Lung microvascular endothelial cell (primary cell): Measurements from ENCODE around the gene TRERF1. TPM values are rescaled to one million over a fixed set of nuclear protein-coding genes. Genes with fewer than 3 reads are reported as not detected.
A peak's percentile ranks its signal among the peaks of the same experiment; 100 is the strongest.

ENCODE experiments used
- DNase-seq, 2 donors: peaks; one replicate each; pipeline versions ENCODE4 v3.0.0 to v3.0.0-alpha.2; 2010; ENCODE audit warnings: low read depth in 2 of 2
- total RNA-seq: library from RNA; depleted of rRNA; stranded (reverse); fragments of >200 nt; gene quantifications from 2 replicates; pipeline ENCODE4 v1.2.1, GENCODE V29; 2014

TRERF1 gene
- total RNA-seq, 1 donor from 2014 or later = not detected

- peak in 1 of 2 donors; percentile 37 for DNase-seq
Measured at GRCh38 chr6:42276034-42276890, 175.5 kb downstream of the TRERF1 start.

- DNase-seq = no peak
Measured at GRCh38 chr6:42275376-42276033, 176.2 kb downstream of the TRERF1 start.

- DNase-seq = no peak
Measured at GRCh38 chr6:42274898-42275297, 176.8 kb downstream of the TRERF1 start.

- no peak for DNase-seq
Measured at GRCh38 chr6:42271834-42272805, 179.6 kb downstream of the TRERF1 start.

GRCh38 chr6:42269974-42270510 is 181.7 kb downstream of the TRERF1 start:
- no peak for DNase-seq

- no peak for DNase-seq
Measured at GRCh38 chr6:42269553-42269952, 182.2 kb downstream of the TRERF1 start.

- no peak for DNase-seq
Measured at GRCh38 chr6:42268835-42269204, 182.9 kb downstream of the TRERF1 start.

- no peak for DNase-seq
Measured at GRCh38 chr6:42268016-42268834, 183.5 kb downstream of the TRERF1 start.

- no peak for DNase-seq
Measured at GRCh38 chr6:42266538-42266937, 185.2 kb downstream of the TRERF1 start.

- DNase-seq = no peak
Measured at GRCh38 chr6:42264852-42265390, 186.8 kb downstream of the TRERF1 start.

- DNase-seq = no peak
Measured at GRCh38 chr6:42264162-42264851, 187.4 kb downstream of the TRERF1 start.

- no peak for DNase-seq
Measured at GRCh38 chr6:42263165-42263728, 188.5 kb downstream of the TRERF1 start.

GRCh38 chr6:42260972-42261371 is 190.8 kb downstream of the TRERF1 start:
- peak in 1 of 2 donors; percentile 12 for DNase-seq

- no peak for DNase-seq
Measured at GRCh38 chr6:42260396-42260888, 191.3 kb downstream of the TRERF1 start.

- DNase-seq = no peak
Measured at GRCh38 chr6:42259841-42260395, 191.8 kb downstream of the TRERF1 start.

GRCh38 chr6:42259286-42259685 is 192.4 kb downstream of the TRERF1 start:
- DNase-seq = no peak

GRCh38 chr6:42257614-42258013 is 194.1 kb downstream of the TRERF1 start:
- DNase-seq = no peak

GRCh38 chr6:42257063-42257462 is 194.7 kb downstream of the TRERF1 start:
- DNase-seq = peak in 1 of 2 donors; percentile 42

GRCh38 chr6:42255050-42255449 is 196.7 kb downstream of the TRERF1 start:
- DNase-seq = no peak
